OCI-LY1 (cell line): ENCODE measurements around the gene DYRK3.
"Not testable (repeated sequence)": the region's sequence is repeated elsewhere in the genome, so short reads cannot be mapped to it uniquely, and the experiment has no call there.

ENCODE experiments used
- H2AFZ ChIP-seq: fragments of 200-600 bp; sonication (generic), shearing (Covaris generic); 2 replicates; pipeline ENCODE4 v1.6.0; 2014; ENCODE audit warnings: antibody characterized with exemption, mild to moderate bottlenecking, low read length
- H3F3A ChIP-seq: fragments of 200-600 bp; sonication (generic), shearing (Covaris generic); 2 replicates; pipeline ENCODE4 v1.6.0; 2014; ENCODE audit warnings: mild to moderate bottlenecking, antibody characterized with exemption, low read length, moderate library complexity; ENCODE audit not compliant: insufficient read depth
- H3K27ac ChIP-seq: fragments of 200-600 bp; sonication (generic); 2 replicates; pipeline ENCODE4 v1.5.1; 2014; ENCODE audit warnings: low read length, mixed run types, mild to moderate bottlenecking, low read depth; ENCODE audit not compliant: poor library complexity, severe bottlenecking
- H3K27me3 ChIP-seq: fragments of 200-600 bp; sonication (generic); 2 replicates; pipeline ENCODE4 v1.6.0; 2014; ENCODE audit warnings: antibody characterized with exemption, mild to moderate bottlenecking, low read length, moderate library complexity; ENCODE audit not compliant: insufficient read depth
- H3K36me3 ChIP-seq: fragments of 200-600 bp; sonication (generic); 2 replicates; pipeline ENCODE4 v1.6.1; 2014; ENCODE audit warnings: mild to moderate bottlenecking, antibody characterized with exemption, low read length, moderate library complexity, mixed read lengths; ENCODE audit not compliant: insufficient read depth
- H3K4me1 ChIP-seq: fragments of 200-600 bp; sonication (generic); 2 replicates; pipeline ENCODE4 v1.5.1; 2014; ENCODE audit warnings: mild to moderate bottlenecking, low read length, moderate library complexity; ENCODE audit not compliant: insufficient read depth, severe bottlenecking
- H3K4me2 ChIP-seq: fragments of 200-600 bp; sonication (generic), shearing (Covaris generic); 2 replicates; pipeline ENCODE4 v1.6.1; 2014; ENCODE audit warnings: low read length
- H3K4me3 ChIP-seq: fragments of 200-600 bp; sonication (generic); 2 replicates; pipeline ENCODE4 v1.5.1; 2014; ENCODE audit warnings: low read length, low read depth, mild to moderate bottlenecking, mixed read lengths; ENCODE audit not compliant: poor library complexity, severe bottlenecking
- H3K79me2 ChIP-seq: fragments of 200-600 bp; shearing (Covaris generic); 2 replicates; pipeline ENCODE4 v1.6.1; 2016; ENCODE audit warnings: mixed run types, low read length, mixed read lengths; ENCODE audit not compliant: insufficient read depth
- H3K9ac ChIP-seq: fragments of 200-600 bp; sonication (generic), shearing (Covaris generic); 2 replicates; pipeline ENCODE4 v1.6.1; 2014; ENCODE audit warnings: mild to moderate bottlenecking, low read length, mixed read lengths
- H3K9me2 ChIP-seq: fragments of 200-600 bp; sonication (generic), shearing (Covaris generic); 2 replicates; pipeline ENCODE4 v1.6.1; 2014; ENCODE audit warnings: low read depth, mild to moderate bottlenecking, low read length, mixed read lengths
- H3K9me3 ChIP-seq: fragments of 200-600 bp; shearing (Covaris generic); 2 replicates; pipeline ENCODE4 v1.6.1; 2014; ENCODE audit warnings: low read length, mixed read lengths
- H4K20me1 ChIP-seq: fragments of 200-600 bp; sonication (generic), shearing (Covaris generic); 2 replicates; pipeline ENCODE4 v1.6.0; 2016; ENCODE audit warnings: mild to moderate bottlenecking, low read length; ENCODE audit not compliant: insufficient read depth
- CTCF ChIP-seq: fragments of 200-600 bp; sonication (generic), shearing (Covaris generic); IDR thresholded peaks from 2 replicates; pipeline ENCODE4 v1.5.1; 2017; ENCODE audit warnings: mild to moderate bottlenecking, antibody characterized with exemption, low read length, moderate library complexity, mixed read lengths
- EZH2 ChIP-seq: fragments of 200-600 bp; sonication (generic), shearing (Covaris generic); IDR thresholded peaks from 2 replicates; pipeline ENCODE4 v1.8.0; 2017; ENCODE audit warnings: borderline replicate concordance, mixed run types, mild to moderate bottlenecking, antibody characterized with exemption, low read length, moderate library complexity, mixed read lengths

DYRK3 gene

GRCh38 chr1:206637605-206638004 lies 2.3 kb downstream of the DYRK3 start:
- H3K9me3 ChIP-seq, result no peaks in the 10 kb centered on the region
- H3K4me1 ChIP-seq, result peaks cover 34% of the 10 kb centered on the region
- H3K9me2 ChIP-seq, result no peaks in the 10 kb centered on the region
- H2AFZ ChIP-seq, result no peak overlapping the region
- H3K27me3 ChIP-seq, result no peaks in the 10 kb centered on the region
- H3K4me3 ChIP-seq, result no peak overlapping the region
- H4K20me1 ChIP-seq, result no peaks in the 10 kb centered on the region
- H3K79me2 ChIP-seq, result no peaks in the 10 kb centered on the region
- H3K4me2 ChIP-seq, result peak overlapping the region; percentile 11; the same call in 1 of the 2 replicates
- no peaks in the 10 kb centered on the region for H3K36me3 ChIP-seq
- peak overlapping the region; percentile 27 for H3K27ac ChIP-seq
- peaks cover 4% of the 10 kb centered on the region; the same call in 1 of the 2 replicates for H3F3A ChIP-seq
- H3K9ac ChIP-seq, result no peak overlapping the region
- TF ChIP-seq CTCF (no peak), EZH2 (no peak)

- not testable (repeated sequence) for H3F3A ChIP-seq, H3K9me2 ChIP-seq, H3K4me1 ChIP-seq, H3K4me2 ChIP-seq, H2AFZ ChIP-seq, H3K79me2 ChIP-seq, H3K4me3 ChIP-seq, H3K9ac ChIP-seq, H3K27me3 ChIP-seq, H3K36me3 ChIP-seq, H4K20me1 ChIP-seq, H3K9me3 ChIP-seq, H3K27ac ChIP-seq
These were observed 6.7 kb downstream of the DYRK3 start for GRCh38 chr1:206642074-206642473.

- no peak for TF ChIP-seq CTCF
- no peak for TF ChIP-seq EZH2
- Histone ChIP-seq H3K27me3 (no peaks in the 10 kb centered on the region), H3F3A (no peaks in the 10 kb centered on the region), H3K4me2 (no peak overlapping the region), H3K4me3 (no peak overlapping the region), H3K27ac (no peak overlapping the region), H3K9me3 (no peaks in the 10 kb centered on the region), H3K79me2 (no peaks in the 10 kb centered on the region), H3K9me2 (no peaks in the 10 kb centered on the region), H2AFZ (no peak overlapping the region), H4K20me1 (no peaks in the 10 kb centered on the region), H3K4me1 (no peaks in the 10 kb centered on the region), H3K36me3 (0 out of 2 replicates have a peak, but pooled peaks cover 7% of the 10 kb centered on the region), H3K9ac (no peak overlapping the region)
These were observed 7.9 kb downstream of the DYRK3 start for GRCh38 chr1:206643118-206643698.

GRCh38 chr1:206646504-206646903 lies 11.2 kb downstream of the DYRK3 start:
- Histone ChIP-seq H3K36me3 (0 out of 2 replicates have a peak, but pooled peaks cover 7% of the 10 kb centered on the region), H3K9me3 (no peaks in the 10 kb centered on the region), H2AFZ (no peak overlapping the region), H3F3A (no peaks in the 10 kb centered on the region), H4K20me1 (no peaks in the 10 kb centered on the region), H3K79me2 (no peaks in the 10 kb centered on the region), H3K27me3 (no peaks in the 10 kb centered on the region), H3K9me2 (no peaks in the 10 kb centered on the region), H3K4me1 (no peaks in the 10 kb centered on the region), H3K9ac (no peak overlapping the region), H3K27ac (no peak overlapping the region), H3K4me3 (no peak overlapping the region), H3K4me2 (no peak overlapping the region)
- TF ChIP-seq EZH2, result no peak
- no peak for TF ChIP-seq CTCF
